HEK293 (cell line): Measurements from ENCODE around the gene MYO1E.

Source experiments
- HOXD13 ChIP-seq: sonication (generic); formaldehyde crosslinking; IDR thresholded peaks from 2 replicates; pipeline ENCODE4 v1.8.0; 2022; ENCODE audit warnings: missing genetic modification reagents, borderline replicate concordance
- SETDB1 ChIP-seq: IDR thresholded peaks from one replicate; pipeline ENCODE4 v1.6.1; 2017; ENCODE audit warnings: mild to moderate bottlenecking, low read length, moderate library complexity, mixed read lengths; ENCODE audit not compliant: insufficient read length
- SP7 ChIP-seq: fragments of 450-650 bp; formaldehyde crosslinking; IDR thresholded peaks from 2 replicates; pipeline ENCODE4 v1.5.1; 2016; ENCODE audit warnings: missing biosample characterization, missing genetic modification characterization
- ZNF121 ChIP-seq: fragments of 450-650 bp; formaldehyde crosslinking; IDR thresholded peaks from 2 replicates; pipeline ENCODE4 v1.5.1; 2016; ENCODE audit warnings: missing biosample characterization, missing genetic modification characterization
- ZNF140 ChIP-seq: fragments of 450-650 bp; formaldehyde crosslinking; IDR thresholded peaks from 2 replicates; pipeline ENCODE4 v1.5.1; 2016; ENCODE audit warnings: missing biosample characterization, missing genetic modification characterization
- ZNF146 ChIP-seq: fragments of 450-650 bp; formaldehyde crosslinking; IDR thresholded peaks from 2 replicates; pipeline ENCODE4 v1.5.1; 2016; ENCODE audit warnings: missing biosample characterization, missing genetic modification characterization
- TF ChIP-seq, protein P1 (sequence below): fragments of 450-650 bp; formaldehyde crosslinking; optimal IDR thresholded peaks from 2 replicates; pipeline ENCODE3; 2016; ENCODE audit warnings: missing biosample characterization, mild to moderate bottlenecking, missing genetic modification characterization

DNA sequence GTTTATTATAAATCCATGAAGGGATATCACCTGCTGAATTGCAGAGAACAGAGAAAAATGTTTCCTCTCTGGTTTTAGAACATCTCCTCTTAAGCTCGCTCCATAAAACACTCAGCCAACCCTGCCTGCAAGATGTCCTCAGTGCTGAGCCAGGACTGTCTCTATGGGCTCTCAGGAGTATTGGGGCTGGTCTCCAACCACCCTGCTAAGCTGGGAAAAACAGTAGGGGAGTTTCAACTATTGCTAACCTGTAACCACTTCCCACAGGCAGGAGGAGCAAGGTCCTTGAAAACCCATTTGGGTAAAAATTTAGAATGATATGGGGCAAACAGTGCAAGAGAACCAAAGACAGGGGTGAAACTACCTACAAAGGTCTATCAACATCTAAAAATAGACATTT, 34.3 kb downstream of the MYO1E start:
- TF ChIP-seq ZNF121 (tag by site-specific recombination) = no peak
- TF ChIP-seq SP7 (tag by site-specific recombination) = no peak
- no peak for TF ChIP-seq ZNF146 (tag by site-specific recombination)
- TF ChIP-seq HOXD13 (CRISPR knock-in tag) = no peak
- TF ChIP-seq, protein P1, sequence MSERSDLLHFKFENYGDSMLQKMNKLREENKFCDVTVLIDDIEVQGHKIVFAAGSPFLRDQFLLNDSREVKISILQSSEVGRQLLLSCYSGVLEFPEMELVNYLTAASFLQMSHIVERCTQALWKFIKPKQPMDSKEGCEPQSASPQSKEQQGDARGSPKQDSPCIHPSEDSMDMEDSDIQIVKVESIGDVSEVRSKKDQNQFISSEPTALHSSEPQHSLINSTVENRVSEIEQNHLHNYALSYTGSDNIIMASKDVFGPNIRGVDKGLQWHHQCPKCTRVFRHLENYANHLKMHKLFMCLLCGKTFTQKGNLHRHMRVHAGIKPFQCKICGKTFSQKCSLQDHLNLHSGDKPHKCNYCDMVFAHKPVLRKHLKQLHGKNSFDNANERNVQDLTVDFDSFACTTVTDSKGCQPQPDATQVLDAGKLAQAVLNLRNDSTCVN (tag by site-specific recombination) = no peak
- TF ChIP-seq ZNF140 (tag by site-specific recombination) = no peak
- no peak for TF ChIP-seq SETDB1
